HG03025 (cell line): ENCODE measurements around the gene ASCC2.

Source experiments
- ATAC-seq: cut with Tn5 transposase; IDR thresholded peaks from one replicate; pipeline ENCODE4 v1.9.1; 2021; ENCODE audit warnings: mild to moderate bottlenecking, moderate library complexity; ENCODE audit not compliant: unreplicated experiment, low FRiP score

ASCC2 gene

GRCh38 chr22:29824677-29825076, 13.4 kb downstream of the ASCC2 start:
- ATAC-seq = no peak

DNA sequence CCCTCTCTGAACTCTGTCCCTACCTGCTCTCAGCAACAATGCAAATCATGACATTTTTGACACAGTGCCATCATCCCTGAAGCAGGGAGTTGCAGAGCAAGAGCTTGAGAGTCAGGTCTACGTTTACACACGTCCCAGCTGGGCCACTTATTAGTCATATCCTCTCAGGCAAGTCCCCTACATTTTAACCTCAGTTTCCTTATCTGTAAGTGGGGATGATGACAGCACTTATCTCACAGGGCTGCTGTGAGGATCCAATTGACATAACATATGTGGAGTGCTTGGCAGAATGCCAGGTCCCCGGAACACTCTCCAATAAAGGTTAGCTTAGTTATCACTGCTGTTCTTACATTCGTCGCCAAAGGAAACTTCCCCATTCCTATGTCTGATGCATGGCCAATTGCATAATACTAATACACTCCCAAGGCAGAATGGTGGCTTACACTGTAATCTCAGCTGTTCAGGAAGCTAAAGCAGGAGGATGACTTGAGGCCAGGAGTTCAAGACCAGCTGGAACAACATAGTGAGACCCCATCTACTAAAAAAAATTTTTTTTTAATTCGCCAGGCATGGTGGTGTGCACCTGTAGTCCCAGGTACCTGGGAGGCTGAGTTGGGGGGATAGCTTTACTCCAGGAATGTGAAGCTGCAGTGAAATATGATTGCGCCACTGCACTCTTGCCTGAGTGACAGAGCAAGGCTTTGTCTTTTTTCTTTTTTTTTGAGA, 16.6 kb downstream of the ASCC2 start:
- no peak for ATAC-seq

GRCh38 chr22:29820961-29821290, 17.1 kb downstream of the ASCC2 start:
- ATAC-seq = no peak

GRCh38 chr22:29819501-29819900, 18.6 kb downstream of the ASCC2 start:
- ATAC-seq = no peak

DNA sequence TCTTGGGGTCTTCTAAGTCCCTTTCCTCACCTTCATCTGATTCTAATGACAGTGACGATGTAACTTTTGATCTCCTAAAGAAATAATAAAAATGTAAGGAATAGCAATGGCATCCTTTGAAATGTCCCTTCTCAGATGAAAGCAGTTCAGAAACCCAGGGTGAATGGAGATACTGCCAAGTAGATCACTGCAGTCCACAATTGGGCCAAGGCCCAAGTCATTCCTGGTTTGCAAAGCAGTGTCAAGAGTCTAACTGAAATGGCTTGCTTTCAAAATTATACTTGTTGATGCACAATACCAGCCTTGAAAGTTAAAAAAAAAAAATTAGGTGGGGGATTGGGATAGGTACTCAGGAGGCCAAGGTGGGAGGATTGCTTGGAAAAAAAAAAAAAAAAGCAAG, 20.4 kb downstream of the ASCC2 start:
- no peak for ATAC-seq

- ATAC-seq = no peak
Measured at GRCh38 chr22:29816980-29817379, 21.1 kb downstream of the ASCC2 start.

- no peak for ATAC-seq
Measured at GRCh38 chr22:29816539-29816938, 21.5 kb downstream of the ASCC2 start.

- no peak for ATAC-seq
Measured at GRCh38 chr22:29816128-29816527, 21.9 kb downstream of the ASCC2 start.

DNA sequence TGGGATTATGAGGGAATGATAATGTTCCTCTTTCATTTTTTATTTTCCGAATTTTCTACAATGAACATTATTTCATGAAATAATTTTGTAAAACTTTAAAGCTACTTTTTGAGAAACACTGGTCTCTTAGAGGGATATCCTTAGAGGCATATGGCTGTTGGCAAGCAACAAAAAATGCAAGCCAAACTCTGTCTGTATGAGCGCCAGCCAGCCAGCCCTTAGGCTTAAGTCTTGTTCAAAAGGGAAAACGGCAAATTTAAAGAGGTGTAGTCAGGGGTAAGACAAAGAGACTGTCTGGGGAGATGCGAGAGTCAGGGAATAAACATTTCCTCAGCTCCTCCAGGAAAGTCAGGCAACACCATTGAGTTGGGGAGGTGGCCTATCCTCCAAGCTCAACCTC, 22.5 kb downstream of the ASCC2 start:
- ATAC-seq = no peak

DNA sequence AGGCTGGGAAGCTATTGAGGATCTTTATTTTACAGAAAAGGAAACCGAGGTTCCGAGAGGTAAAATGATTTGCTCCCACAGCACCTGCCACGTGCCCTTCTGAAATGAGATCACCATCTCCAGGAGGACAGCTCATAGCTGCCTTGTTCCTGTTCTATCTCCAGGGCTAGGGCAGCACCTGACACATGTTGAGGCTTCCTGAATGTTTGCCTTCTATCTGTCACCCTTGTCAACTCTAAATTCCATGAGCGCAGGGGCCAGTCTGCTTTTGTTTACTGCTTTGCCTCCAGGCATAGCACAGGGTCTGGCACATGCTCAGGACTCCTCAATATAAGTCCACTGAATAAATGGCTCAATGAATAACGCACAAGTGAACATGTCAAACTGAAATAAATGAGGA, 24.1 kb downstream of the ASCC2 start:
- no peak for ATAC-seq

DNA sequence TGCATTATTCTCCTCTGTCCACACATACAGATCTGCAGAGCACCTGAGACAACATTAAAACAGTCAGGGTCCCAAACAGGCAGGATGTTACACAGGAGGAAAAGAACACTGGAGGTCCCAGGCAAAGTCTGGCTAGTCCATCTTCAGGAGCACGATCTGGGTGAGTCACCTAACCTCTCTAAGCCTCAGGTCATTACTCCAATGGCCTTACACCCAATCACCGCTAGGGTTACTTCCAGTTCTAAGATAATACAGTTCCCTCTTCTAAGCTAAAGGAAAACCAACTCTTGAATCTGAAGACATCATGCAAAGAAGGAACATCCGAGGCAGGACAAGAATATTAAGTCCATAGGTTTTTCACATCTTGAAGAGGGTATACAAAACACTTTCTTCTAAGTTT, 24.5 kb downstream of the ASCC2 start:
- ATAC-seq = no peak

DNA sequence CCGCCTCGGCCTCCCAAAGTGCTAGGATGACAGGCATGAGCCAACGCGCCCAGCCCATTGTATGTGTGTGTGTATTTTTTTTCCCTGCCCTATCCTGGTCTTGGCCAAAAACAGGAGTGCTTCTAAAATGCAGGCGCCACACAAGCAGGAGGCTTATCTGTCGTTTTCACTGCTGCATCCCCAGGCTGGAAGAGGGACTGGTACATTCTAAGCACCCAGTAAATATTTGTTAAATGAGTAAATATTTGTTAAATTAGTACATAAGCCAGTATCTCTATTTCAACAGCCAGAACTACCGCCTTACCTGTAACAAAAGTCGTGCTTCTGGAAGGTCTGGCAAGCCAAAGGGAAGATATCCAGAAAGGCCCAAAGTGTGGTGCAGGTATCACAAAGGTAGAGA, 24.9 kb downstream of the ASCC2 start:
- no peak for ATAC-seq

- no peak for ATAC-seq
Measured at GRCh38 chr22:29811377-29811776, 26.7 kb downstream of the ASCC2 start.

- no peak for ATAC-seq
Measured at GRCh38 chr22:29810216-29810615, 27.9 kb downstream of the ASCC2 start.

- ATAC-seq = no peak
Measured at GRCh38 chr22:29806196-29806595, 31.9 kb downstream of the ASCC2 start.

GRCh38 chr22:29804985-29805384, 33.1 kb downstream of the ASCC2 start:
- no peak for ATAC-seq

DNA sequence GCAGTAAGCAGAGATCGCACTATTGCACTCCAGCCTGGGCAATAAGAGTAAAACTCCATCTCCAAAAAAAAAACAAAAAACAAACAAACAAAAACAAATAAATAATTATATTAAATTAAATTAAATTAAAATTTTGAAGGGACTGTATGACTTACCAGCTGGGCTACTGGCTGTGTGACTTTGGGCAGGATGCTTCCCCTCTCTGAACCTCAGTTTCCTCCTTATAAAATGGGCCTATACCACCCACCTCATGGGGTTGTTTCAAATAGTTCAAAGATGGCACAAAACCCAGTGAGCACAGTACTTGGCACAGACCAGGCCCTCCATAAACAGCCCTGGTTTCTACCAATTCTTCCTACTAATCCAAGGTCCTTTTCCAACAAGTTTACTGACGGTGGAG, 34.9 kb downstream of the ASCC2 start:
- ATAC-seq = no peak

DNA sequence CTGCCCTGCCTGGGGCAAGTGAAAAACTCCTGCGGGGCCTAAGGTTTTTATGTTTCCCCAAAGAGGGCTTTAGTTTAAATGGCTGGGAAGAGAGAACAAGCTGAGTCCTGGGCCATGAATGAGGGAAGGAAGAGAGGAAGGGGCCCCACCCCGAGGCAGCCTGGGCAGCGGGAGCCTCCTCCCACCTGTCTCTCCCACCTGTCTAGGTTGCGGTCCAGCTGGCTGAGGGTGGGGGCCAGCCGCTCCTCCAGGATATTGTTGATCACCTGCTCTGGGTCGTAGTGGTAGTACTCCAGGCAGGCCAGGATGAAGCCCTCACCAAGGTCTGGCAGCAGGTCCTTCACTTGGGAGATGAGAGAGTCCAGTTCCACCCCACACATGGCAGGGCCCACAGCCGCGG, 36.3 kb downstream of the ASCC2 start:
- ATAC-seq = no peak

GRCh38 chr22:29801153-29801552, 36.9 kb downstream of the ASCC2 start:
- ATAC-seq = no peak

DNA sequence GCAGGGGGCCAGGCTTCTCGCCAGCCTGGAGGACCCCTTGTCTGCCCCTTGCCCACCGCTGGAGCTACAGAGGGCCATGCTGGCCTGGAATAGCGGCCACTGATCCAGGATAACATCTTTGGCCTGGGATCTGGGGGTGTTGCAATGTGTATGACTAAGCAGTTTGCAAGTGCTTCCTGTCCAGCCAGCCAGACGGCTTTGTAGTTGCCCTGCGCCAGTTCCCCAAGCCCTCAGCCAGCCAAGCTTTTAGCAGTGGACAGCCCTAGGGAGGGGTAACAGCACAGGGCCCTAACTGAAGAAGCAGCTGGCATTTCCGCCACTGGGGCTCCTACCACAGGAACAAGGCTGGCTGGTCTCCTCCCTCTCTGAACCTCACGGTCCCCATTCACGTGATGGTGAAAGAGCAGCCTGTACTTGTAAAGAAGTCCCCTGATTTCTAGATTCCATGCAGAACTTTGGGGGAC, 38.8 kb downstream of the ASCC2 start:
- ATAC-seq = no peak

- ATAC-seq = no peak
Measured at GRCh38 chr22:29798801-29799200, 39.3 kb downstream of the ASCC2 start.

GRCh38 chr22:29798318-29798717, 39.8 kb downstream of the ASCC2 start:
- no peak for ATAC-seq

DNA sequence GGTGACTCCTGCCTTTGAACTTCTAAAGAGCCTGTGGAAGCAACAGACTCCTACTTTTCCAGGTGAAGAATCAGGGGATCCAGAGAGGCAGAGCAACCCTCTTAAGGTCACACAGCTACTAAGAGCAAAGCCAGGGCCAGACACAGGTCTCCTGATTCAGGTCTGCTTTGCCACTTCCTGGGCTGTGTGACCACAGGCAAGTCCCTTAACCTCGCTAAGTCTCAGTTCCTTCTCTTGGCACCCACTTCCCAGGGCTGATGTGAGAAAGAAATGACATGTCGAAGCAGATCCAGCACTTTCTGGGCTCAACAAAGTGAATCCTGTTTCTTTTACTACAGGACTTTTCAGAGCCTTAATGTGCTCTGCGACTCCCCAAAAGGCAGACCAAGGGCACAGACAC, 40.7 kb downstream of the ASCC2 start:
- ATAC-seq = no peak
